ENCODE data around the gene SLC39A10.

- no peak for TF ChIP-seq CTCF (IDR thresholded peaks at IDR 0.05)
- no peak for TF ChIP-seq EZH2 (IDR thresholded peaks at IDR 0.05; ENCODE audit: borderline replicate concordance, insufficient read depth, low read depth, low read length, poor library complexity, severe bottlenecking)
These were observed 7.3 kb upstream of the SLC39A10 start for GRCh38 chr2:195649629-195650190.
